Ovary (tissue), 3 donors: ENCODE results near the gene GPR155.

Source experiments
- POLR2A ChIP-seq: fragments of 450-650 bp; IDR thresholded peaks from one replicate; pipeline ENCODE4 v1.6.1; 2017; ENCODE audit warnings: antibody characterized with exemption, mild to moderate bottlenecking, moderate library complexity
- TF ChIP-seq, protein P1 (sequence below), 3 donors: fragments of 450-650 bp in 2 of 3; fragments of 200-600 bp in 1 of 3; IDR thresholded peaks; one replicate each; pipeline versions ENCODE4 v1.5.1 to v1.8.0; 2016 to 2022; ENCODE audit warnings: antibody characterized with exemption in 3 of 3, mild to moderate bottlenecking in 1 of 3
- donor health status: DM: no; HTN: no; CAD: no.

GRCh38 chr2:174492963-174493431, 6.2 kb upstream of the GPR155 start:
- no peak for TF ChIP-seq POLR2A
- TF ChIP-seq, protein P1, sequence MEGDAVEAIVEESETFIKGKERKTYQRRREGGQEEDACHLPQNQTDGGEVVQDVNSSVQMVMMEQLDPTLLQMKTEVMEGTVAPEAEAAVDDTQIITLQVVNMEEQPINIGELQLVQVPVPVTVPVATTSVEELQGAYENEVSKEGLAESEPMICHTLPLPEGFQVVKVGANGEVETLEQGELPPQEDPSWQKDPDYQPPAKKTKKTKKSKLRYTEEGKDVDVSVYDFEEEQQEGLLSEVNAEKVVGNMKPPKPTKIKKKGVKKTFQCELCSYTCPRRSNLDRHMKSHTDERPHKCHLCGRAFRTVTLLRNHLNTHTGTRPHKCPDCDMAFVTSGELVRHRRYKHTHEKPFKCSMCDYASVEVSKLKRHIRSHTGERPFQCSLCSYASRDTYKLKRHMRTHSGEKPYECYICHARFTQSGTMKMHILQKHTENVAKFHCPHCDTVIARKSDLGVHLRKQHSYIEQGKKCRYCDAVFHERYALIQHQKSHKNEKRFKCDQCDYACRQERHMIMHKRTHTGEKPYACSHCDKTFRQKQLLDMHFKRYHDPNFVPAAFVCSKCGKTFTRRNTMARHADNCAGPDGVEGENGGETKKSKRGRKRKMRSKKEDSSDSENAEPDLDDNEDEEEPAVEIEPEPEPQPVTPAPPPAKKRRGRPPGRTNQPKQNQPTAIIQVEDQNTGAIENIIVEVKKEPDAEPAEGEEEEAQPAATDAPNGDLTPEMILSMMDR (IDR thresholded peaks at IDR 0.05): no peak
